Fibroblast of lung (primary cell): ENCODE results near the gene SRGAP2C.
"Not testable (repeated sequence)": the region's sequence is repeated elsewhere in the genome, so short reads cannot be mapped to it uniquely, and the experiment has no call there.

Source experiments
- CTCF ChIP-seq, 2 donors: IDR thresholded peaks in 1 of 2; conservative IDR thresholded peaks in 1 of 2; 1 replicate in 1 of 2; 2 replicates in 1 of 2; pipeline ENCODE4 v1.5.1; 2011 to 2012; ENCODE audit warnings: low read length in 2 of 2, control low read depth in 1 of 2, inconsistent platforms in 1 of 2, low read depth in 1 of 2, mild to moderate bottlenecking in 1 of 2
- EZH2 ChIP-seq: IDR thresholded peaks from 2 replicates; pipeline ENCODE4 v1.5.1; 2012; ENCODE audit warnings: low read length, control low read depth, mild to moderate bottlenecking; ENCODE audit errors: missing control alignments

- not testable (repeated sequence) for TF ChIP-seq CTCF (conservative IDR thresholded peaks at IDR 0.05 in 1 of 2, IDR thresholded peaks at IDR 0.05 in 1 of 2; ENCODE audit: low read depth in 1 of 2, low read length in 2 of 2); EZH2
Measured at GRCh38 chr1:121332141-121332540, 147.4 kb downstream of the SRGAP2C start.
